H9 (cell line): ENCODE data around the gene ITGAE. TPM values are rescaled to one million over a fixed set of nuclear protein-coding genes. Genes with fewer than 3 reads are reported as not detected.

Experiments used
- DNase-seq: peaks from one replicate; pipeline ENCODE4 v3.0.0-alpha.2; 2017
- H2AFZ ChIP-seq: one replicate; pipeline ENCODE4 v1.6.1; 2013; ENCODE audit warnings: mild to moderate bottlenecking, low read length, control low read depth, moderate library complexity
- H2AK5ac ChIP-seq: 2 replicates; pipeline ENCODE4 v1.6.1; 2013; ENCODE audit warnings: low read length, control low read depth, mixed read lengths; ENCODE audit not compliant: insufficient read length
- H2BK120ac ChIP-seq: one replicate; pipeline ENCODE4 v1.6.1; 2013; ENCODE audit warnings: low read depth, mild to moderate bottlenecking, low read length, control low read depth, inconsistent platforms; ENCODE audit not compliant: poor library complexity, severe bottlenecking
- H2BK12ac ChIP-seq: 2 replicates; pipeline ENCODE4 v1.6.1; 2013; ENCODE audit warnings: low read length, control low read depth, mixed read lengths, low read depth; ENCODE audit not compliant: insufficient read length
- H2BK15ac ChIP-seq: 2 replicates; pipeline ENCODE4 v1.6.1; 2013; ENCODE audit warnings: low read depth, low read length, control low read depth
- H2BK20ac ChIP-seq: one replicate; pipeline ENCODE4 v1.6.1; 2013; ENCODE audit warnings: low read depth, mild to moderate bottlenecking, low read length, control low read depth, inconsistent platforms; ENCODE audit not compliant: poor library complexity, severe bottlenecking
- H2BK5ac ChIP-seq: 2 replicates; pipeline ENCODE4 v1.6.1; 2013; ENCODE audit warnings: low read length, control low read depth, mixed read lengths; ENCODE audit not compliant: insufficient read length
- H3K14ac ChIP-seq: 2 replicates; pipeline ENCODE4 v1.6.1; 2013; ENCODE audit warnings: low read length, control low read depth; ENCODE audit not compliant: insufficient read depth
- H3K18ac ChIP-seq: 2 replicates; pipeline ENCODE4 v1.6.1; 2013; ENCODE audit warnings: low read depth, mild to moderate bottlenecking, mixed read lengths, low read length, control low read depth; ENCODE audit not compliant: insufficient read length
- H3K23ac ChIP-seq: 2 replicates; pipeline ENCODE4 v1.6.1; 2013; ENCODE audit warnings: low read length, control low read depth, mixed read lengths, low read depth; ENCODE audit not compliant: insufficient read length
- H3K23me2 ChIP-seq: 2 replicates; pipeline ENCODE4 v1.6.1; 2013; ENCODE audit warnings: low read depth, mild to moderate bottlenecking, mixed read lengths, low read length, control low read depth; ENCODE audit not compliant: insufficient read length, poor library complexity, severe bottlenecking
- H3K27ac ChIP-seq: 2 replicates; pipeline ENCODE4 v1.5.1; 2013; ENCODE audit warnings: low read length, control low read depth, mixed read lengths, low read depth; ENCODE audit not compliant: insufficient read length
- H3K27me3 ChIP-seq: 2 replicates; pipeline ENCODE4 v1.6.1; 2013; ENCODE audit warnings: low read length, control low read depth, inconsistent platforms; ENCODE audit not compliant: insufficient read depth
- H3K4ac ChIP-seq: 2 replicates; pipeline ENCODE4 v1.6.1; 2013; ENCODE audit warnings: low read depth, mild to moderate bottlenecking, control low read depth, inconsistent platforms, low read length, moderate library complexity
- H3K4me1 ChIP-seq: 2 replicates; pipeline ENCODE4 v1.6.1; 2013; ENCODE audit warnings: low read length, control low read depth, inconsistent platforms; ENCODE audit not compliant: insufficient read depth
- H3K4me2 ChIP-seq: 2 replicates; pipeline ENCODE4 v1.6.1; 2013; ENCODE audit warnings: low read length, control low read depth, mixed read lengths; ENCODE audit not compliant: insufficient read length, insufficient read depth
- H3K56ac ChIP-seq: 2 replicates; pipeline ENCODE4 v1.6.1; 2013; ENCODE audit warnings: low read depth, mild to moderate bottlenecking, mixed read lengths, low read length, control low read depth; ENCODE audit not compliant: insufficient read length
- H3K79me1 ChIP-seq: 2 replicates; pipeline ENCODE4 v1.6.1; 2013; ENCODE audit warnings: low read depth, mild to moderate bottlenecking, moderate library complexity, low read length, control low read depth, inconsistent platforms; ENCODE audit not compliant: insufficient read depth, poor library complexity, severe bottlenecking
- H3K79me2 ChIP-seq: 2 replicates; pipeline ENCODE4 v1.6.1; 2013; ENCODE audit warnings: low read length, control low read depth, inconsistent platforms; ENCODE audit not compliant: insufficient read depth
- H3K9ac ChIP-seq: 2 replicates; pipeline ENCODE4 v1.6.1; 2013; ENCODE audit warnings: low read length, control low read depth, mixed read lengths; ENCODE audit not compliant: insufficient read length; ENCODE audit errors: extremely low read depth
- H3K9me3 ChIP-seq: one replicate; pipeline ENCODE4 v1.6.1; 2013; ENCODE audit warnings: low read depth, low read length, inconsistent platforms; ENCODE audit not compliant: control insufficient read depth
- H3T11ph ChIP-seq: one replicate; pipeline ENCODE4 v1.6.1; 2013; ENCODE audit warnings: mild to moderate bottlenecking, low read length, control low read depth, inconsistent platforms
- H4K20me1 ChIP-seq: one replicate; pipeline ENCODE4 v1.6.1; 2013; ENCODE audit not compliant: control insufficient read depth, insufficient read length, insufficient read depth
- H4K5ac ChIP-seq: 2 replicates; pipeline ENCODE4 v1.6.1; 2013; ENCODE audit warnings: low read depth, mild to moderate bottlenecking, mixed read lengths, low read length, control low read depth; ENCODE audit not compliant: insufficient read length
- H4K8ac ChIP-seq: replicated peaks from 2 replicates; pipeline ENCODE4 v1.6.1; 2013; ENCODE audit warnings: low read length, control low read depth, mixed read lengths, low read depth; ENCODE audit not compliant: insufficient read length
- H4K91ac ChIP-seq: 2 replicates; pipeline ENCODE4 v1.6.1; 2013; ENCODE audit warnings: low read depth, mild to moderate bottlenecking, moderate library complexity, mixed read lengths, low read length, control low read depth; ENCODE audit not compliant: insufficient read length
- H3K27ac Mint-ChIP-seq, 3 experiments: 2 replicates in 2 of 3; 3 replicates in 1 of 3; pipeline ENCODE4 v1.8.0; 2020 to 2021; ENCODE audit warnings: mixed read lengths in 3 of 3, mild to moderate bottlenecking in 1 of 3, moderate library complexity in 1 of 3
- H3K27me3 Mint-ChIP-seq: 2 replicates; pipeline ENCODE4 v1.8.0; 2021; ENCODE audit warnings: low read depth, mild to moderate bottlenecking, moderate library complexity, mixed read lengths
- H3K36me3 Mint-ChIP-seq, 3 experiments: 2 replicates in 2 of 3; 3 replicates in 1 of 3; pipeline ENCODE4 v1.8.0; 2020 to 2021; ENCODE audit warnings: low read depth in 3 of 3, mixed read lengths in 3 of 3; ENCODE audit not compliant: insufficient read depth in 1 of 3
- H3K4me1 Mint-ChIP-seq, 2 experiments: 2 replicates each; pipeline ENCODE4 v1.8.0; 2020; ENCODE audit warnings: mixed read lengths in 2 of 2
- H3K4me3 Mint-ChIP-seq, 2 experiments: 2 replicates in 1 of 2; 3 replicates in 1 of 2; pipeline ENCODE4 v1.8.0; 2020 to 2021; ENCODE audit warnings: mild to moderate bottlenecking in 2 of 2, mixed read lengths in 2 of 2, moderate library complexity in 1 of 2
- H3K9me3 Mint-ChIP-seq, 2 experiments: 2 replicates in 1 of 2; 3 replicates in 1 of 2; pipeline ENCODE4 v1.8.0; 2020; ENCODE audit warnings: mild to moderate bottlenecking in 2 of 2, mixed read lengths in 2 of 2, moderate library complexity in 1 of 2
- WGBS: extraction: QIAGEN DNeasy Blood & Tissue Kit; methylation state at CpG from one replicate; pipeline ENCODE4 v1.1.7; 2013; ENCODE audit warnings: missing lambda C conversion rate, low lambda C conversion rate, mixed read lengths; ENCODE audit not compliant: insufficient read length; ENCODE audit errors: extremely low coverage; 5-methylcytosine and 5-hydroxymethylcytosine counted together
- total RNA-seq: library from RNA; stranded (reverse); gene quantifications from 2 replicates; pipeline ENCODE4 v1.2.1, GENCODE V29; 2021
- TF ChIP-seq, protein P1 (sequence below): fragments of 200-600 bp; sonication (generic); conservative IDR thresholded peaks from 3 replicates; pipeline ENCODE4 v1.8.0; 2021; ENCODE audit warnings: antibody characterized with exemption, mild to moderate bottlenecking

ITGAE gene
- total RNA-seq, 1 experiment from 2014 or later: 23.5 TPM

DNA sequence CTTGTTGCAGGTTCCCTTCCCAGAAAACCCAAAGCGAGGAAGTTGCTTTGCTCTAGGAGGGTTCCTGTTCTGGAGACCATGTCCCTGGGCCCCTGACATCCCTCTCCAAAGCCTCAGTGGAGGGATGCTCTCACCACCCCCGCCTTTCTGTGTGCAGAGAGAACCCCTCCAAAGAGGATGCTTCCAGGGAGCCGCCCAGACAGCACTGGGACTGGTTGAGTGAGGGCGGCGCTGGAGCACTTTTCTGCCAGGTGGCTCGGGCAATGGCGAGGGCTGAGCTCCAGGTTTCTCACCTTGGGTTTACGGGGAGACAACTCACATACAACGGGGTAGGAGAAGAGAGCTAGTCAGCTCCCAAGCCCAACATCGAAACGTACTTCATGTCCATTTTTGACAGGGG lies 125.1 kb downstream of the ITGAE start:
- no peak overlapping the region for H2BK20ac ChIP-seq
- no peak overlapping the region for H2AFZ ChIP-seq
- H3K4me3 Mint-ChIP-seq: no peak overlapping the region
- H3K4me2 ChIP-seq: no peak overlapping the region
- no peak overlapping the region for H3K23ac ChIP-seq
- no peak overlapping the region for H3K9ac ChIP-seq
- no peaks in the 10 kb centered on the region for H3K79me1 ChIP-seq
- H4K20me1 ChIP-seq: no peaks in the 10 kb centered on the region
- peaks cover 11 to 19% of the 10 kb centered on the region in 2 experiments for H3K4me1 Mint-ChIP-seq
- H3K27me3 Mint-ChIP-seq: no peaks in the 10 kb centered on the region
- H4K5ac ChIP-seq: no peak overlapping the region
- WGBS: no CpG with 5 or more reads among the region's 11 CpGs
- H3K9me3 Mint-ChIP-seq: no peaks in the 10 kb centered on the region
- no peak overlapping the region for H3K18ac ChIP-seq
- no peak overlapping the region for H3K14ac ChIP-seq
- H2AK5ac ChIP-seq: no peak overlapping the region
- H4K91ac ChIP-seq: no peak overlapping the region
- H3K79me2 ChIP-seq: no peaks in the 10 kb centered on the region
- H2BK12ac ChIP-seq: no peak overlapping the region
- no peak overlapping the region for H4K8ac ChIP-seq
- no peaks in the 10 kb centered on the region for H3K27me3 ChIP-seq
- H3K36me3 Mint-ChIP-seq: no peaks in the 10 kb centered on the region; a peak in 1 of 7 replicates
- H3K27ac ChIP-seq: no peak overlapping the region
- no peak overlapping the region for H3T11ph ChIP-seq
- H3K23me2 ChIP-seq: no peaks in the 10 kb centered on the region
- H3K4me1 ChIP-seq: no peaks in the 10 kb centered on the region
- H3K56ac ChIP-seq: no peak overlapping the region
- no peak for DNase-seq
- H3K9me3 ChIP-seq: no peaks in the 10 kb centered on the region
- TF ChIP-seq, protein P1, sequence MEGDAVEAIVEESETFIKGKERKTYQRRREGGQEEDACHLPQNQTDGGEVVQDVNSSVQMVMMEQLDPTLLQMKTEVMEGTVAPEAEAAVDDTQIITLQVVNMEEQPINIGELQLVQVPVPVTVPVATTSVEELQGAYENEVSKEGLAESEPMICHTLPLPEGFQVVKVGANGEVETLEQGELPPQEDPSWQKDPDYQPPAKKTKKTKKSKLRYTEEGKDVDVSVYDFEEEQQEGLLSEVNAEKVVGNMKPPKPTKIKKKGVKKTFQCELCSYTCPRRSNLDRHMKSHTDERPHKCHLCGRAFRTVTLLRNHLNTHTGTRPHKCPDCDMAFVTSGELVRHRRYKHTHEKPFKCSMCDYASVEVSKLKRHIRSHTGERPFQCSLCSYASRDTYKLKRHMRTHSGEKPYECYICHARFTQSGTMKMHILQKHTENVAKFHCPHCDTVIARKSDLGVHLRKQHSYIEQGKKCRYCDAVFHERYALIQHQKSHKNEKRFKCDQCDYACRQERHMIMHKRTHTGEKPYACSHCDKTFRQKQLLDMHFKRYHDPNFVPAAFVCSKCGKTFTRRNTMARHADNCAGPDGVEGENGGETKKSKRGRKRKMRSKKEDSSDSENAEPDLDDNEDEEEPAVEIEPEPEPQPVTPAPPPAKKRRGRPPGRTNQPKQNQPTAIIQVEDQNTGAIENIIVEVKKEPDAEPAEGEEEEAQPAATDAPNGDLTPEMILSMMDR: no peak
- H3K4ac ChIP-seq: no peak overlapping the region
- H2BK120ac ChIP-seq: no peak overlapping the region
- no peak overlapping the region for H2BK5ac ChIP-seq
- peak overlapping the region in 2 of 3 experiments; percentile 45 to 53; a peak in 1 of 7 replicates for H3K27ac Mint-ChIP-seq
- H2BK15ac ChIP-seq: no peak overlapping the region
